NB4 (cell line): ENCODE data around the gene LEMD3.

Source experiments
- POLR2A ChIP-seq: IDR thresholded peaks from 2 replicates; pipeline ENCODE4 v1.6.1; 2011; ENCODE audit warnings: mild to moderate bottlenecking; ENCODE audit not compliant: insufficient read length; ENCODE audit errors: extremely low read depth
- TF ChIP-seq, protein P1 (sequence below): IDR thresholded peaks from one replicate; pipeline ENCODE4 v1.5.1; 2012; ENCODE audit warnings: low read depth, low read length

DNA sequence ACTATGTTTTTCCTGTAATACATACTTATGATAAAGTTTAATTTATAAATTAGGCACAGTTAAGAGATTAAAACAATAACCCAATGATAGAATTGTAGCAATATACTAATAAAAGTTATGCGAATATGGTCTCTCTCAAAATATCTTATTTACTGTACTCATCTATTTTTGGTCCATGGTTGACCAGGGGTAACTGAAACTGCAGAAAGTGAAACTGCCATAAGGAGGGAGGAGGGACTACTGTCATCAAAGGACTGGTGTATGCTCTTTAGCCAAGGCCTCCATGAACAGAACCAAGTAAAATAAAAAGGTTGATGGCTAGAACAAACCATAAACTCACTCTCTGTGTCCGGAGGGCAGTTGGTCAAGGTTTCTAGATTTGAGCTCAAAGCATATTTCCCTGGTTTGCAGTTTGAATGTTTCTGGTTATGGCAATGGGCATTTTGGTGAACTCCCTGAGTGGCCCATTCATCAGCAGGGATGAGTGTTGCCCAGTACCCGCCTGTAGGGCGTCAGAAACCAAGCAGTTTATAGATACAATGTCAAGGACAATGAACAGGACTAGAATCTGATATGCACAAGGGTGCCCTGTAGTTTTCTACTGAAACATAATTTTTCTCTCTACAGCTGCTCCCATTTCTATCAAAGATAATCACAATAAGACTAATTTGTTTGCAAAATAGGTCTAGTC lies 19.8 kb downstream of the LEMD3 start:
- TF ChIP-seq, protein P1, sequence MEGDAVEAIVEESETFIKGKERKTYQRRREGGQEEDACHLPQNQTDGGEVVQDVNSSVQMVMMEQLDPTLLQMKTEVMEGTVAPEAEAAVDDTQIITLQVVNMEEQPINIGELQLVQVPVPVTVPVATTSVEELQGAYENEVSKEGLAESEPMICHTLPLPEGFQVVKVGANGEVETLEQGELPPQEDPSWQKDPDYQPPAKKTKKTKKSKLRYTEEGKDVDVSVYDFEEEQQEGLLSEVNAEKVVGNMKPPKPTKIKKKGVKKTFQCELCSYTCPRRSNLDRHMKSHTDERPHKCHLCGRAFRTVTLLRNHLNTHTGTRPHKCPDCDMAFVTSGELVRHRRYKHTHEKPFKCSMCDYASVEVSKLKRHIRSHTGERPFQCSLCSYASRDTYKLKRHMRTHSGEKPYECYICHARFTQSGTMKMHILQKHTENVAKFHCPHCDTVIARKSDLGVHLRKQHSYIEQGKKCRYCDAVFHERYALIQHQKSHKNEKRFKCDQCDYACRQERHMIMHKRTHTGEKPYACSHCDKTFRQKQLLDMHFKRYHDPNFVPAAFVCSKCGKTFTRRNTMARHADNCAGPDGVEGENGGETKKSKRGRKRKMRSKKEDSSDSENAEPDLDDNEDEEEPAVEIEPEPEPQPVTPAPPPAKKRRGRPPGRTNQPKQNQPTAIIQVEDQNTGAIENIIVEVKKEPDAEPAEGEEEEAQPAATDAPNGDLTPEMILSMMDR, result no peak
- TF ChIP-seq POLR2A, result no peak
